Measurements from ENCODE around the gene PPP2R1A. TPM values are rescaled to one million over a fixed set of nuclear protein-coding genes. Genes with fewer than 3 reads are reported as not detected.
A peak's percentile ranks its signal among the peaks of the same experiment; 100 is the strongest.
"Not testable (repeated sequence)": the region's sequence is repeated elsewhere in the genome, so short reads cannot be mapped to it uniquely, and the experiment has no call there.

Gene PPP2R1A
- total RNA-seq, 1 donor from 2014 or later: 160 TPM

DNA sequence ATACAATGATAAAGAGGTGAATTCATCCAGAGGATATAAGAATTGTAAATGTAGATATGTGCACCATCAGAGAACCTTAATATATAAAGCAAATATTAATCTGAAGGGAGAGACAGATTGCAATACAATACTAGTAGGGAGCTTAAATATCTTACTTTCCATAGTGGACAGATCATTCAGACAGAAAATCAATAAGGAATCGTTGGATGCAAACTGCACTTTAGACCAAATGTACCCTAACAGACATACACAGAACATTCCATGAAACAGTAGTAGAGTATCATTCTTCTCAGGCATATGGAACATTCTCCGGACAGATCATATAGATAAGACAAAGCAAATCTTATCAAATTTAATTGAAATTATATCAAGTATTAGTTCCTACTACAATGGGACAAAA is 44.6 kb downstream of the PPP2R1A start:
- no peaks in the 10 kb centered on the region for H3K27me3 ChIP-seq
- ATAC-seq: no peak
- no peaks in the 10 kb centered on the region for H3K4me1 ChIP-seq
- DNase-seq: no peak
- TF ChIP-seq CTCF (IDR thresholded peaks at IDR 0.05): no peak
- no peaks in the 10 kb centered on the region for H3K36me3 ChIP-seq
- H3K9me3 ChIP-seq: no peaks in the 10 kb centered on the region
- intact Hi-C loops (cut with DNase I): no loop called here
- H3K27ac ChIP-seq: no peak overlapping the region
- H3K4me3 ChIP-seq: no peak overlapping the region

- Histone ChIP-seq H3K4me3 (no peak overlapping the region), H3K27me3 (no peaks in the 10 kb centered on the region), H3K9me3 (no peaks in the 10 kb centered on the region), H3K27ac (no peak overlapping the region), H3K4me1 (no peaks in the 10 kb centered on the region), H3K36me3 (no peaks in the 10 kb centered on the region)
- ATAC-seq (no peak), DNase-seq (no peak)
- no peak for TF ChIP-seq CTCF (IDR thresholded peaks at IDR 0.05)
- intact Hi-C loops (cut with DNase I): loop anchor here (5.0 kb wide), 1 partner anchor 100 kb away; the partner anchor contains the start of gene ZNF616
These were observed 47.3 kb downstream of the PPP2R1A start for GRCh38 chr19:52237197-52237596.

- peak; percentile 94 for TF ChIP-seq CTCF (IDR thresholded peaks at IDR 0.05)
- Histone ChIP-seq H3K27ac (no peak overlapping the region), H3K4me3 (no peak overlapping the region), H3K4me1 (no peaks in the 10 kb centered on the region), H3K9me3 (no peaks in the 10 kb centered on the region), H3K27me3 (no peaks in the 10 kb centered on the region), H3K36me3 (no peaks in the 10 kb centered on the region)
- intact Hi-C loops (cut with DNase I): loop anchor here (5.0 kb wide), 1 partner anchor 101 kb away; the partner anchor contains the start of gene ZNF616
- DNase-seq: no peak
- peak; percentile 95 for ATAC-seq
These were observed 48.0 kb downstream of the PPP2R1A start for GRCh38 chr19:52237771-52238400.

DNA sequence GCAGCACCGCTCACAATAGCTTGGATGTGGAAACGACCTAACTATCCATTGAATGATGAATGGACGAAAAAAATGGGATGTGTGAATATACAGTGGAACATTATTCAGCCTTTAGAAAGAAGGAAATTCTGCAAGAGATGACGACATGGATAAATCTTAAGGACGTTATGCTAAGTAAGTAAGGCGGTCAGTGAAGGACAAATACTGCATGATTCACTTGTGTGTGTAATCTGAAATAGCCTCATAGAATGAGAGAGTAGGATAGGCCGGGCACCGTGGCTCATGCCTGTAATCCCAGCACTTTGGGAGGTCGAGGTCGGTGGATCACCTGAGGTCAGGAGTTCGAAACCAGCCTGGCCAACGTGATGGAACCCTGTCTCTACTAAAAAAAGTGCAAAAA is 54.2 kb downstream of the PPP2R1A start:
- H3K4me1 ChIP-seq: no peaks in the 10 kb centered on the region
- no peak overlapping the region for H3K27ac ChIP-seq
- no peak for TF ChIP-seq CTCF (IDR thresholded peaks at IDR 0.05)
- DNase-seq (no peak), ATAC-seq (no peak)
- no peaks in the 10 kb centered on the region for H3K27me3 ChIP-seq
- H3K9me3 ChIP-seq: no peaks in the 10 kb centered on the region
- H3K4me3 ChIP-seq: no peak overlapping the region
- intact Hi-C loops (cut with DNase I): no loop called here
- H3K36me3 ChIP-seq: no peaks in the 10 kb centered on the region

DNA sequence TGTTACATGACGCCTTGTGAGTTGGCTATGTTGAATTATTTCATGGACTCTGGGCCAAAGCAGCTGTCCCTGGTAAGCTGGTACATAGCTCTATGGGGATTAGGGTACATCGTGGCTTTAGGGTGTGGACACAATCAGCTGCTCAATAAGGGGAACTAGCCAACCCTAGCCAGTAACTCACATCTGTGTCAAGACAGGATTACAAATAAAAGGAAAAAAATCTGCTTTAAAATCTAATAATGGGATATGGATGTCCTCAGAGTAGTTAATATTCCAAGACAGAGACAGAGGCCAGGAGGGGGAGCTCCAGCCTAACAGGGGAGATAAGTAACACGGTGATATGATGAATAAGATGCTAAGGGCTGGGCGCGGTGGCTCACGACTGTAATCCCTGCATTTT is 58.4 kb downstream of the PPP2R1A start:
- intact Hi-C loops (cut with DNase I): no loop called here
- ATAC-seq: peak; percentile 86
- H3K27me3 ChIP-seq: no peaks in the 10 kb centered on the region
- no peak overlapping the region for H3K4me3 ChIP-seq
- no peaks in the 10 kb centered on the region for H3K4me1 ChIP-seq
- DNase-seq: no peak
- H3K9me3 ChIP-seq: no peaks in the 10 kb centered on the region
- TF ChIP-seq CTCF (IDR thresholded peaks at IDR 0.05): peak; percentile 55
- H3K36me3 ChIP-seq: no peaks in the 10 kb centered on the region
- no peak overlapping the region for H3K27ac ChIP-seq

- Histone ChIP-seq H3K27ac (no peak overlapping the region), H3K27me3 (no peaks in the 10 kb centered on the region), H3K4me1 (no peaks in the 10 kb centered on the region), H3K9me3 (no peaks in the 10 kb centered on the region), H3K36me3 (no peaks in the 10 kb centered on the region), H3K4me3 (no peak overlapping the region)
- no peak for TF ChIP-seq CTCF (IDR thresholded peaks at IDR 0.05)
- ATAC-seq (no peak), DNase-seq (no peak)
- intact Hi-C loops (cut with DNase I): no loop called here
These were observed 68.6 kb downstream of the PPP2R1A start for GRCh38 chr19:52258426-52258825.

GRCh38 chr19:52265556-52265955 is 75.7 kb downstream of the PPP2R1A start:
- H3K27me3 ChIP-seq; H3K36me3 ChIP-seq; H3K9me3 ChIP-seq; H3K4me3 ChIP-seq; H3K27ac ChIP-seq; H3K4me1 ChIP-seq; ATAC-seq; intact Hi-C loops (cut with DNase I); DNase-seq: not testable (repeated sequence)

All from upper lobe of right lung (tissue), 1 donor.